ENCODE data around the gene GORASP1.
"Not testable (repeated sequence)": the region's sequence is repeated elsewhere in the genome, so short reads cannot be mapped to it uniquely, and the experiment has no call there.

Gene GORASP1

GRCh38 chr3:39064646-39065045 lies 42.8 kb downstream of the GORASP1 start:
- no peak for DNase-seq (ENCODE audit: low read depth)

- DNase-seq (ENCODE audit: low read depth), result no peak
Measured at GRCh38 chr3:39063143-39063542, 44.3 kb downstream of the GORASP1 start.

GRCh38 chr3:39062180-39062579 lies 45.2 kb downstream of the GORASP1 start:
- no peak for DNase-seq (ENCODE audit: low read depth)

- DNase-seq (ENCODE audit: low read depth), result not testable (repeated sequence)
Measured at GRCh38 chr3:39061228-39061627, 46.2 kb downstream of the GORASP1 start.

GRCh38 chr3:39056151-39056550 lies 51.3 kb downstream of the GORASP1 start:
- DNase-seq (ENCODE audit: low read depth), result no peak

GRCh38 chr3:39053696-39054095 lies 53.7 kb downstream of the GORASP1 start:
- DNase-seq (ENCODE audit: low read depth), result no peak

- DNase-seq (ENCODE audit: low read depth), result no peak
Measured at GRCh38 chr3:39052583-39052982, 54.8 kb downstream of the GORASP1 start.

- DNase-seq (ENCODE audit: low read depth), result peak; percentile 89
Measured at GRCh38 chr3:39051649-39052561, 55.5 kb downstream of the GORASP1 start, which contains the start of the genes SCN11A and WDR48. Gene SCN11A (minus strand): TSS chr3:39051944. CDS start chr3:38950362, 101,582 bp downstream. Gene WDR48 (plus strand): TSS chr3:39052016. CDS start chr3:39052026, 10 bp downstream.

- no peak for DNase-seq (ENCODE audit: low read depth)
Measured at GRCh38 chr3:39050029-39050428, 57.4 kb downstream of the GORASP1 start.
